HCT116 (cell line): ENCODE results near the gene MTURN. TPM values are rescaled to one million over a fixed set of nuclear protein-coding genes. Genes with fewer than 3 reads are reported as not detected.

Experiments used
- ATAC-seq: fragments of 200-7000 bp; cut with Tn5 transposase; 2 replicates; pipeline ENCODE4 v1.9.1; 2020; ENCODE audit warnings: mild to moderate bottlenecking, moderate library complexity
- BruUV-seq: library from RNA; stranded (reverse); fragments of 400-500 nt; replicated peaks from 2 replicates; lab custom pipeline; 2021; lab: Mats Ljungman, UMichigan
- CTCF ChIA-PET: fragments of 300-600 bp; sonication (Branson Sonifier 250); formaldehyde crosslinking; loops from one replicate; lab custom pipeline; 2021; ENCODE audit warnings: antibody characterized with exemption; lab: Charles Lee
- POLR2A ChIA-PET: fragments of 300-600, 350-600 bp; sonication (Branson Sonifier 250); formaldehyde crosslinking; loops from one replicate; lab custom pipeline; 2021; ENCODE audit warnings: antibody characterized with exemption; lab: Charles Lee
- RAD21 ChIA-PET, 2 experiments: fragments of 300-600 bp; sonication (Branson Sonifier 250); formaldehyde crosslinking; loops; one replicate each; lab custom pipeline; 2023; ENCODE audit warnings: low total read pairs in 2 of 2; ENCODE audit not compliant: uncharacterized antibody in 2 of 2, unreplicated experiment in 2 of 2, low non-redundant PET in 1 of 2; lab: Charles Lee
- DNase-seq: peaks from one replicate; pipeline ENCODE4 v3.0.0-alpha.2; 2010; ENCODE audit warnings: low read depth, low spot score
- H2AFZ ChIP-seq: fragments of 200-600 bp; shearing (Covaris generic), sonication (generic); 2 replicates; pipeline ENCODE4 v1.6.1; 2017; ENCODE audit warnings: low read depth, mixed run types, mixed read lengths, antibody characterized with exemption, low read length; ENCODE audit not compliant: poor library complexity, severe bottlenecking
- H3K27ac ChIP-seq: 2 replicates; pipeline ENCODE4 v1.5.1; 2012; ENCODE audit warnings: low read depth, low read length
- H3K27me3 ChIP-seq: fragments of 200-600 bp; sonication (generic); 2 replicates; pipeline ENCODE4 v1.6.1; 2016; ENCODE audit warnings: mixed run types, low read length, mixed read lengths; ENCODE audit not compliant: insufficient read depth
- H3K36me3 ChIP-seq, 2 experiments: fragments of 200-500 bp in 1 of 2; fragments of 200-600 bp in 1 of 2; sonication (Bioruptor generic) in 1 of 2; sonication (generic) in 1 of 2; 2 replicates each; pipeline versions ENCODE4 v1.5.1 to v1.6.1; 2014 to 2016; ENCODE audit warnings: low read length in 2 of 2, inconsistent platforms in 1 of 2, mixed read lengths in 1 of 2, mixed run types in 1 of 2; ENCODE audit not compliant: insufficient read depth in 2 of 2, control insufficient read depth in 1 of 2
- H3K4me1 ChIP-seq, 2 experiments: fragments of 200-600 bp in 1 of 2; sonication (generic) in 1 of 2; 2 replicates each; pipeline versions ENCODE4 v1.5.1 to v1.6.1; 2012 to 2017; ENCODE audit warnings: low read length in 2 of 2, inconsistent platforms in 1 of 2, mild to moderate bottlenecking in 1 of 2, mixed read lengths in 1 of 2, mixed run types in 1 of 2, moderate library complexity in 1 of 2; ENCODE audit not compliant: insufficient read depth in 2 of 2, control insufficient read depth in 1 of 2
- H3K4me2 ChIP-seq: fragments of 200-600 bp; sonication (generic); 2 replicates; pipeline ENCODE4 v1.6.1; 2017; ENCODE audit warnings: mixed run types, low read length, mixed read lengths
- H3K4me3 ChIP-seq, 2 experiments: fragments of 200-600 bp in 1 of 2; sonication (generic) in 1 of 2; replicated peaks in 1 of 2; 2 replicates each; pipeline ENCODE4 v1.5.1; 2011 to 2016; ENCODE audit warnings: low read length in 2 of 2, control low read depth in 1 of 2, low read depth in 1 of 2, mild to moderate bottlenecking in 1 of 2, mixed read lengths in 1 of 2, mixed run types in 1 of 2
- H3K79me2 ChIP-seq: fragments of 200-600 bp; sonication (generic); 2 replicates; pipeline ENCODE4 v1.6.1; 2017; ENCODE audit warnings: mild to moderate bottlenecking, mixed run types, low read length, moderate library complexity, mixed read lengths; ENCODE audit not compliant: insufficient read depth
- H3K9ac ChIP-seq: fragments of 200-600 bp; sonication (generic); 2 replicates; pipeline ENCODE4 v1.6.1; 2016; ENCODE audit warnings: low read length, mixed read lengths
- H3K9me2 ChIP-seq: fragments of 200-600 bp; sonication (generic), shearing (Covaris generic); 2 replicates; pipeline ENCODE4 v1.6.1; 2017; ENCODE audit warnings: mixed run types, mild to moderate bottlenecking, moderate library complexity; ENCODE audit not compliant: insufficient read depth
- H3K9me3 ChIP-seq, 2 experiments: fragments of 200-500 bp in 1 of 2; fragments of 200-600 bp in 1 of 2; sonication (Bioruptor generic) in 1 of 2; sonication (generic) in 1 of 2; 2 replicates each; pipeline ENCODE4 v1.6.1; 2014 to 2017; ENCODE audit warnings: low read length in 2 of 2, mixed read lengths in 2 of 2, inconsistent platforms in 1 of 2, low read depth in 1 of 2, mild to moderate bottlenecking in 1 of 2, mixed run types in 1 of 2, moderate library complexity in 1 of 2; ENCODE audit not compliant: control insufficient read depth in 1 of 2, insufficient read depth in 1 of 2
- H4K20me1 ChIP-seq: fragments of 200-600 bp; sonication (generic), shearing (Covaris generic); 2 replicates; pipeline ENCODE4 v1.6.1; 2017; ENCODE audit warnings: mixed run types, mild to moderate bottlenecking, moderate library complexity; ENCODE audit not compliant: insufficient read depth
- CBX3 ChIP-seq: IDR thresholded peaks from 2 replicates; pipeline ENCODE4 v1.6.1; 2012; ENCODE audit warnings: low read depth
- CEBPB ChIP-seq: IDR thresholded peaks from 2 replicates; pipeline ENCODE4 v1.6.1; 2012; ENCODE audit warnings: low read depth
- ELF1 ChIP-seq: IDR thresholded peaks from 2 replicates; pipeline ENCODE4 v1.6.1; 2012; ENCODE audit warnings: low read depth, borderline replicate concordance
- EZH2 ChIP-seq: fragments of 200-600 bp; sonication (generic); IDR thresholded peaks from 2 replicates; pipeline ENCODE4 v1.6.1; 2017; ENCODE audit warnings: antibody characterized with exemption, mixed run types
- FOSL1 ChIP-seq: IDR thresholded peaks from 2 replicates; pipeline ENCODE4 v1.6.1; 2012; ENCODE audit warnings: low read depth
- POLR2A ChIP-seq: IDR thresholded peaks from 2 replicates; pipeline ENCODE4 v1.7.0; 2011; ENCODE audit warnings: borderline replicate concordance; ENCODE audit not compliant: insufficient read depth, insufficient read length; ENCODE audit errors: extremely low read depth
- POLR2AphosphoS5 ChIP-seq: IDR thresholded peaks from 2 replicates; pipeline ENCODE4 v1.6.1; 2011; ENCODE audit warnings: mild to moderate bottlenecking, low read depth, low read length, moderate library complexity
- RAD21 ChIP-seq: IDR thresholded peaks from 2 replicates; pipeline ENCODE4 v1.6.1; 2012; ENCODE audit warnings: low read depth, mild to moderate bottlenecking
- SIN3A ChIP-seq: IDR thresholded peaks from 2 replicates; pipeline ENCODE4 v1.6.1; 2012; ENCODE audit warnings: low read depth
- SRF ChIP-seq: IDR thresholded peaks from 2 replicates; pipeline ENCODE4 v1.6.1; 2012; ENCODE audit warnings: low read depth
- TCF7L2 ChIP-seq: IDR thresholded peaks from 2 replicates; pipeline ENCODE4 v1.7.0; 2011; ENCODE audit warnings: borderline replicate concordance, inconsistent platforms; ENCODE audit not compliant: insufficient read depth, insufficient read length; ENCODE audit errors: extremely low read depth
- YY1 ChIP-seq: IDR thresholded peaks from 2 replicates; pipeline ENCODE4 v1.6.1; 2011; ENCODE audit warnings: low read length, low read depth, moderate library complexity, mild to moderate bottlenecking; ENCODE audit not compliant: insufficient replicate concordance; ENCODE audit errors: extremely low read depth
- ZFX ChIP-seq: fragments of 450-650 bp; IDR thresholded peaks from 2 replicates; pipeline ENCODE4 v1.6.1; 2017
- ZNF274 ChIP-seq: fragments of 200-500 bp; sonication (Bioruptor generic); IDR thresholded peaks from 2 replicates; pipeline ENCODE4 v1.6.1; 2014; ENCODE audit warnings: mild to moderate bottlenecking, low read depth, low read length, inconsistent platforms
- intact Hi-C: fragments of 100-400 bp; cut with micrococcal nuclease; formaldehyde crosslinking; loops from 2 replicates; pipeline ENCODE4 v1.10.0; 2022
- total RNA-seq: library from RNA; stranded (reverse); gene quantifications from one replicate; pipeline ENCODE4 v1.2.1, GENCODE V29; 2021; ENCODE audit not compliant: unreplicated experiment
- TF ChIP-seq, protein P1 (sequence below): IDR thresholded peaks from 2 replicates; pipeline ENCODE4 v1.6.1; 2012
- TF ChIP-seq, protein P2 (sequence below): IDR thresholded peaks from 2 replicates; pipeline ENCODE4 v1.6.1; 2011; ENCODE audit warnings: mild to moderate bottlenecking, low read length, moderate library complexity; ENCODE audit not compliant: insufficient replicate concordance; ENCODE audit errors: extremely low read depth
- TF ChIP-seq, protein P3 (sequence below): IDR thresholded peaks from 2 replicates; pipeline ENCODE4 v1.6.1; 2012

MTURN gene
- total RNA-seq, 1 experiment from 2014 or later: 7.5 TPM

DNA sequence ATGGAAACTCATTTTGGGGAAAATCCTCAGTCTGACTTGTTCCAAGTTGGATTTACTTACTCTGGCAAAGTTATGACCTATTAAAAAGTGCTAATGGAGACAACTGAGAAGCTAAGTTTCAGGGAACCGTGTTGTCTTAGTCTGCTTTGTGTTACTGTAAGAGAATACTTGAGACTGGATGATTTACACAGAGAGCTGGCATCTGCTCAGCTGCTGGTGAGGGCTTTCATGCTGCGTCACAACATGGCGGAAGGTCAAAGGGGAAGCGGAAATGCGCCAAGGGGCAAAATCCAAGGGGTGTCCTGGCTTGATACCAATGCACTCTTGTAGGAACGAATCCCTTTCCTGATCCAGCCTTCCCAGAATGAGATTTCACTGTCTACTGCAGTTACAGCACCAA is 46.4 kb downstream of the MTURN start:
- ATAC-seq (no peak), DNase-seq (no peak)
- no peak for TF ChIP-seq CEBPB
- TF ChIP-seq, protein P1, sequence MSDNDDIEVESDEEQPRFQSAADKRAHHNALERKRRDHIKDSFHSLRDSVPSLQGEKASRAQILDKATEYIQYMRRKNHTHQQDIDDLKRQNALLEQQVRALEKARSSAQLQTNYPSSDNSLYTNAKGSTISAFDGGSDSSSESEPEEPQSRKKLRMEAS: no peak
- no peak for TF ChIP-seq SIN3A
- TF ChIP-seq TCF7L2: no peak
- no peak for TF ChIP-seq EZH2
- no peak for TF ChIP-seq YY1
- no peak for TF ChIP-seq CBX3
- no peak for TF ChIP-seq POLR2AphosphoS5
- TF ChIP-seq, protein P2, sequence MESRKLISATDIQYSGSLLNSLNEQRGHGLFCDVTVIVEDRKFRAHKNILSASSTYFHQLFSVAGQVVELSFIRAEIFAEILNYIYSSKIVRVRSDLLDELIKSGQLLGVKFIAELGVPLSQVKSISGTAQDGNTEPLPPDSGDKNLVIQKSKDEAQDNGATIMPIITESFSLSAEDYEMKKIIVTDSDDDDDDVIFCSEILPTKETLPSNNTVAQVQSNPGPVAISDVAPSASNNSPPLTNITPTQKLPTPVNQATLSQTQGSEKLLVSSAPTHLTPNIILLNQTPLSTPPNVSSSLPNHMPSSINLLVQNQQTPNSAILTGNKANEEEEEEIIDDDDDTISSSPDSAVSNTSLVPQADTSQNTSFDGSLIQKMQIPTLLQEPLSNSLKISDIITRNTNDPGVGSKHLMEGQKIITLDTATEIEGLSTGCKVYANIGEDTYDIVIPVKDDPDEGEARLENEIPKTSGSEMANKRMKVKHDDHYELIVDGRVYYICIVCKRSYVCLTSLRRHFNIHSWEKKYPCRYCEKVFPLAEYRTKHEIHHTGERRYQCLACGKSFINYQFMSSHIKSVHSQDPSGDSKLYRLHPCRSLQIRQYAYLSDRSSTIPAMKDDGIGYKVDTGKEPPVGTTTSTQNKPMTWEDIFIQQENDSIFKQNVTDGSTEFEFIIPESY: no peak
- TF ChIP-seq ZFX: no peak
- TF ChIP-seq, protein P3, sequence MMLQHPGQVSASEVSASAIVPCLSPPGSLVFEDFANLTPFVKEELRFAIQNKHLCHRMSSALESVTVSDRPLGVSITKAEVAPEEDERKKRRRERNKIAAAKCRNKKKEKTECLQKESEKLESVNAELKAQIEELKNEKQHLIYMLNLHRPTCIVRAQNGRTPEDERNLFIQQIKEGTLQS: no peak
- no peak for TF ChIP-seq FOSL1
- no peak for TF ChIP-seq RAD21
- no peak for TF ChIP-seq SRF
- TF ChIP-seq ELF1: no peak
- TF ChIP-seq POLR2A: no peak
- TF ChIP-seq ZNF274: no peak
- BruUV-seq: no TSS peak
- POLR2A ChIA-PET: no interaction called here
- Histone ChIP-seq H3K79me2 (no peaks in the 10 kb centered on the region), H3K4me3 (no peak overlapping the region), H3K9ac (no peak overlapping the region), H2AFZ (no peak overlapping the region), H3K27me3 (no peaks in the 10 kb centered on the region), H3K9me2 (no peaks in the 10 kb centered on the region), H3K9me3 (no peaks in the 10 kb centered on the region), H4K20me1 (no peaks in the 10 kb centered on the region), H3K4me1 (no peaks in the 10 kb centered on the region), H3K27ac (no peak overlapping the region), H3K36me3 (no peaks in the 10 kb centered on the region), H3K4me2 (no peak overlapping the region)
- CTCF ChIA-PET: no interaction called here
- intact Hi-C loops: no loop called here
- RAD21 ChIA-PET: no interaction called here
